Adrenal gland (tissue), 19 donors: ENCODE results near the gene WDR53. TPM values are rescaled to one million over a fixed set of nuclear protein-coding genes. Genes with fewer than 3 reads are reported as not detected.
"Not testable (repeated sequence)": the region's sequence is repeated elsewhere in the genome, so short reads cannot be mapped to it uniquely, and the experiment has no call there.

Experiments used
- DNase-seq, 7 donors: peaks; one replicate each; pipeline ENCODE4 v3.0.0-alpha.2; 2019 to 2020
- H3K27ac ChIP-seq, 5 donors: fragments of 200-600 bp; sonication (generic) in 4 of 5; 1 replicate in 3 of 5; 2 replicates in 2 of 5; pipeline versions ENCODE4 v1.5.1 to v1.8.0; 2016 to 2020; ENCODE audit warnings: mild to moderate bottlenecking in 1 of 5
- H3K27me3 ChIP-seq: fragments of 200-600 bp; 2 replicates; pipeline ENCODE4 v1.8.0; 2021
- H3K36me3 ChIP-seq, 2 donors: fragments of 200-600 bp; replicated peaks in 1 of 2; 1 replicate in 1 of 2; 2 replicates in 1 of 2; pipeline versions ENCODE4 v1.5.1 to v1.8.0; 2018 to 2022
- H3K4me1 ChIP-seq, 2 donors: fragments of 200-600 bp; replicated peaks in 1 of 2; 1 replicate in 1 of 2; 2 replicates in 1 of 2; pipeline versions ENCODE4 v1.5.1 to v1.8.0; 2018 to 2021
- H3K4me3 ChIP-seq, 4 donors: fragments of 200-600 bp; sonication (generic) in 3 of 4; one replicate each; pipeline ENCODE4 v1.5.1; 2016 to 2018
- H3K9me3 ChIP-seq, 3 donors: fragments of 200-600 bp; sonication (generic) in 1 of 3; replicated peaks in 1 of 3; 1 replicate in 2 of 3; 2 replicates in 1 of 3; pipeline versions ENCODE4 v1.5.1 to v1.8.0; 2016 to 2021
- CTCF ChIP-seq, 6 experiments: fragments of 450-650 bp in 4 of 6; fragments of 200-600 bp in 2 of 6; sonication (generic) in 1 of 6; IDR thresholded peaks; 1 replicate in 5 of 6; 2 replicates in 1 of 6; pipeline versions ENCODE4 v1.5.1 to v1.8.0; 2016 to 2021; ENCODE audit warnings: antibody characterized with exemption in 6 of 6, mild to moderate bottlenecking in 2 of 6, moderate library complexity in 1 of 6
- POLR2A ChIP-seq, 2 donors: fragments of 450-650 bp; IDR thresholded peaks; one replicate each; pipeline ENCODE4 v1.6.1; 2017; ENCODE audit warnings: antibody characterized with exemption in 2 of 2, mild to moderate bottlenecking in 2 of 2, moderate library complexity in 1 of 2
- WGBS, 4 donors: extraction: QIAGEN DNeasy Blood & Tissue Kit in 2 of 4; methylation state at CpG; one replicate each; pipeline versions ENCODE4 v1.1.5 to v1.1.7; 2013 to 2017; 5-methylcytosine and 5-hydroxymethylcytosine counted together
- intact Hi-C, 2 donors: fragments of 100-400 bp; cut with DNase I; formaldehyde crosslinking; loops; one replicate each; pipeline versions ENCODE4 v1.14.1 to v1.15.0; 2022 to 2023
- long read RNA-seq, 10 donors: library from polyadenylated mRNA in 3 of 10; unstranded in 2 of 10; stranded (forward) in 1 of 10; transcript quantifications; one replicate each; pipeline ENCODE4 v2.0.0 and lab custom pipeline, GENCODE V29; 2021 to 2026
- polyA plus RNA-seq, 3 donors: library from polyadenylated mRNA; stranded (reverse); fragments of 200-250 nt in 2 of 3; fragments of 350-450 nt in 1 of 3; fragmentation: Illumina TruSeq in 1 of 3; extraction: RNeasy Lipid Tissue Mini Kit (QIAGEN cat#74804) in 1 of 3; gene quantifications; one replicate each; pipeline ENCODE4 v1.2.3, GENCODE V29; 2013 to 2014
- total RNA-seq, 9 donors: library from RNA; depleted of rRNA in 4 of 9; stranded (reverse); fragments of >200 nt in 4 of 9; fragments of 120-200 nt in 1 of 9; fragmentation: NEBNext Ultra II Directional in 1 of 9; extraction: Animal tissue kit (Norgen Biotek cat#: 25700) in 1 of 9; gene quantifications; one replicate each; pipeline versions ENCODE4 v1.1.0 to v1.2.4, GENCODE V29; 2013 to 2023
- donor health status: healthy with polysubstance abuse.
- donor health status: Bipolar disorder and iron deficiency.
- donor health status: DM: yes; HTN: yes; CAD: no.
- donor health status: DM: no; HTN: no; CAD: no.
- donor health status: DM: no; HTN: no; CAD: no.
- donor health status: DM: yes; HTN: yes; CAD: no.

The WDR53 gene
- total RNA-seq (10 to 100 TPM in 4 of 9 donors, 1 to 10 TPM in 5; 1.8 to 14.3 (median 8.7) TPM), polyA plus RNA-seq (10 to 100 TPM; 14.9 to 27.5 (median 16.5) TPM)
- long read RNA-seq, donor 1, result 0 reads
- long read RNA-seq, donor 2, partial matches to known transcripts, result 0 of 1 reads
- long read RNA-seq, donor 2, other reads (novel, unspliced or antisense), result 0 of 1 reads
- long read RNA-seq, donor 3, partial matches to known transcripts, result 0 of 10 reads
- long read RNA-seq, donor 3, other reads (novel, unspliced or antisense), result 10 of 10 reads
- long read RNA-seq, donor 4, partial matches to known transcripts, result 0 of 1 reads
- long read RNA-seq, donor 4, other reads (novel, unspliced or antisense), result 1 of 1 reads
- long read RNA-seq, donor 5, partial matches to known transcripts, result 5 of 9 reads
- long read RNA-seq, donor 5, other reads (novel, unspliced or antisense), result 4 of 9 reads
- long read RNA-seq, donor 6, partial matches to known transcripts, result 2 of 5 reads
- long read RNA-seq, donor 6, other reads (novel, unspliced or antisense), result 3 of 5 reads
- long read RNA-seq, donor 7, result 0 reads
- long read RNA-seq, donor 8, result 0 reads
- long read RNA-seq, donor 9, partial matches to known transcripts, result 11 of 12 reads
- long read RNA-seq, donor 9, other reads (novel, unspliced or antisense), result 0 of 12 reads
- long read RNA-seq, donor 10, result 0 reads

DNA sequence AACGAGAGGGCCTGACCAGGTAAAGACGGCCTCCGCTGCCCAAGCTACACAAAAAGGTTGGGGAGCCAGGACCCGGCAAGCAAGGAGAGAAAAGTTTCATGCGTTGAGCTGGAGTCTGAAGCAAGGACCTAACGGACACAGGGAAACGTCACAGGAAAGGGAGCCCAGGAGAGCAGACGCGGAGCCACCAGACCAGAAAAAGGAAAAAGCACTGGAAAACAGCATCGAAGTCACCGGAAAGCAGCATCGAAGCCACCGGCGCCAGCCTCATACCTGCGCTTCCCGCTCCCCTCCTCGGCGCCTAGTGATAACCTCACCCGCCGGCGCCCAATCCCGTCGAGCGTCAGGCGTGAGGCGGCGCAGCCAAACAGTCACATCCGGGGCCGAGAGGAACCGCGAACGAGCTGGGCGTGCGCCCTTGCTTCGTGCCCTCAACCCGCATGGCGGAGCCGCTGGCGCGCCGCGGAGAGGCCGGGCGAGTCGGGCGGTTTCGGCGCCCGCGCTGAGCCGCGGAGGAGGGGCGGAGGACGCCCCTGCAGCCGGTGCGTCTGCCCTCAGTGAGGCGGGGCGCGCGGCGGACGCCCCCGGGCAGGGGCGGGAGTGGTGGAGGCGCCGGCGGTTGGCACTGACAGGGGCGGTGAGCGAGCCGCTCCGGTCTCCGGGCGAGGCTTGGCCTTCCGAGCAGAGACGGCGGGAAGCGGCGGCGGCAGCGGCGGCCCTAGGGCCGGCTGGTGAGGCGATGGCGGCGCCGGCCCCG is at the start of gene WDR53, which contains the start of gene FBXO45:
Gene WDR53, minus strand, starts transcription at position 309 of the 757 bp plus-strand sequence. CDS start 7,079 bp downstream, outside the sequence.
Gene FBXO45, plus strand, starts transcription at position 415 of the 757 bp plus-strand sequence. Its CDS starts 325 bp downstream, at position 740.
- peak; percentile 39 to 74 for TF ChIP-seq POLR2A (IDR thresholded peaks at IDR 0.05)
- TF ChIP-seq CTCF (IDR thresholded peaks at IDR 0.05), result no peak
- no peaks in the 10 kb centered on the region for H3K36me3 ChIP-seq
- 0 to 3% (median 0%) methylated on average over 18 to 87 of the region's 87 CpGs for WGBS, 4 donors
- intact Hi-C loops, result no loop called here
- H3K27me3 ChIP-seq, result no peaks in the 10 kb centered on the region
- DNase-seq, result peak; percentile 95 to 97 (median 96)
- H3K27ac ChIP-seq, result peak within 1 kb of the TSS in 4 of 5 donors; percentile 72 to 96 (median 81)
- H3K9me3 ChIP-seq, result no peaks in the 10 kb centered on the region
- peaks cover 5 to 35% of the 10 kb centered on the region in 2 donors for H3K4me1 ChIP-seq
- H3K4me3 ChIP-seq, result peak within 1 kb of the TSS; percentile 38 to 94 (median 64)

GRCh38 chr3:196617256-196617655 is 48.9 kb upstream of the WDR53 start:
- no peak for DNase-seq
- Histone ChIP-seq H3K4me1 (peaks cover 0 to 11% of the 10 kb centered on the region in 2 donors), H3K4me3 (no peak overlapping the region), H3K9me3 (no peaks in the 10 kb centered on the region), H3K27me3 (no peaks in the 10 kb centered on the region), H3K27ac (no peak overlapping the region), H3K36me3 (no peaks in the 10 kb centered on the region)
- intact Hi-C loops, result no loop called here
- WGBS, 4 donors, result 65 to 78% (median 69%) methylated on average over 5 of the region's 5 CpGs
- no peak for TF ChIP-seq CTCF (IDR thresholded peaks at IDR 0.05)
- TF ChIP-seq POLR2A (IDR thresholded peaks at IDR 0.05), result no peak

GRCh38 chr3:196615234-196615633 is 46.9 kb upstream of the WDR53 start:
- H3K27me3 ChIP-seq, H3K27ac ChIP-seq, intact Hi-C loops, H3K9me3 ChIP-seq, H3K36me3 ChIP-seq, H3K4me3 ChIP-seq, DNase-seq, H3K4me1 ChIP-seq: not testable (repeated sequence)
- 88 to 98% (median 90%) methylated on average over 6 of the region's 6 CpGs for WGBS, 4 donors

- intact Hi-C loops, result no loop called here
- H3K36me3 ChIP-seq, result no peaks in the 10 kb centered on the region
- peak overlapping the region in 3 of 5 donors; percentile 2 to 47 (median 42) for H3K27ac ChIP-seq
- TF ChIP-seq CTCF (IDR thresholded peaks at IDR 0.05), result no peak
- TF ChIP-seq POLR2A (IDR thresholded peaks at IDR 0.05), result no peak
- peaks cover 0 to 4% (median 0%) of the 10 kb centered on the region in 3 donors for H3K9me3 ChIP-seq
- no peaks in the 10 kb centered on the region for H3K27me3 ChIP-seq
- no peaks in the 10 kb centered on the region for H3K4me1 ChIP-seq
- 51 to 57% (median 53%) methylated on average over 10 of the region's 10 CpGs for whole genome bisulfite sequencing, 4 donors
- DNase-seq, result no peak
- no peak overlapping the region for H3K4me3 ChIP-seq
Observed at GRCh38 chr3:196611761-196612483, 43.6 kb upstream of the WDR53 start.
